ENCODE data around the gene TEX14. TPM values are rescaled to one million over a fixed set of nuclear protein-coding genes. Genes with fewer than 3 reads are reported as not detected.
"Not testable (repeated sequence)": the region's sequence is repeated elsewhere in the genome, so short reads cannot be mapped to it uniquely, and the experiment has no call there.

The TEX14 gene
- total RNA-seq, 1 experiment from 2014 or later: not detected

DNA sequence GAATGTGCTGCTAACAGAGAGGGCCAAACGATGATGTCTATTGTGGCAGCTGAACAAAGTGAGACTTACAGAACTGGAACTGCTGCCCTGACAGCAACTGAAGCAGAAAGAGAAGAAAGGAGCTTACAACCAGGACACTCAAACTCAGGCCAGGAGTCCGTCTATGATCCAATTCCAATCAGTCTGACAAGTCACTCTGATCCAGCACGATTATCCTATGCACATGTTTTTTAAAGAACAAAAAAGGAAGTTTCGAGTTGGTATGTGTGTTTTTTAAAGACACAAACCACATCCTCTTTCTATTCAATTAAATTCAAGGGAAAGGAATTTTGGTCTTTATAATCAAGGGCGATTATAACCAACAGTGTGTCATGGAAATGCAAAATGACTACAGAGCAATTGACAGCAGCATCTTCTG, 135.0 kb downstream of the TEX14 start:
- intact Hi-C loops (cut with micrococcal nuclease): no loop called here
- CTCF ChIA-PET: interaction anchor here (0.6 kb wide), 2 partner anchors 15 to 32 kb away, joined by 3 to 4 read pairs; no protein-coding TSS in a partner anchor
- Mint-ChIP-seq H3K4me1 (ENCODE audit: insufficient read depth, unreplicated experiment) (no peaks in the 10 kb centered on the region), H3K27me3 (ENCODE audit: insufficient read depth, unreplicated experiment) (peaks cover 7% of the 10 kb centered on the region), H3K9me3 (ENCODE audit: unreplicated experiment) (no peaks in the 10 kb centered on the region), H3K27ac (ENCODE audit: low read depth, unreplicated experiment) (no peak overlapping the region), H3K4me3 (ENCODE audit: unreplicated experiment) (no peak overlapping the region), H3K36me3 (ENCODE audit: insufficient read depth, unreplicated experiment) (peaks cover 6% of the 10 kb centered on the region)
- POLR2A ChIA-PET: interaction anchor here (0.6 kb wide), 1 partner anchor 38 kb away, joined by 3 read pairs; no protein-coding TSS in a partner anchor
- TF ChIP-seq, protein P1, sequence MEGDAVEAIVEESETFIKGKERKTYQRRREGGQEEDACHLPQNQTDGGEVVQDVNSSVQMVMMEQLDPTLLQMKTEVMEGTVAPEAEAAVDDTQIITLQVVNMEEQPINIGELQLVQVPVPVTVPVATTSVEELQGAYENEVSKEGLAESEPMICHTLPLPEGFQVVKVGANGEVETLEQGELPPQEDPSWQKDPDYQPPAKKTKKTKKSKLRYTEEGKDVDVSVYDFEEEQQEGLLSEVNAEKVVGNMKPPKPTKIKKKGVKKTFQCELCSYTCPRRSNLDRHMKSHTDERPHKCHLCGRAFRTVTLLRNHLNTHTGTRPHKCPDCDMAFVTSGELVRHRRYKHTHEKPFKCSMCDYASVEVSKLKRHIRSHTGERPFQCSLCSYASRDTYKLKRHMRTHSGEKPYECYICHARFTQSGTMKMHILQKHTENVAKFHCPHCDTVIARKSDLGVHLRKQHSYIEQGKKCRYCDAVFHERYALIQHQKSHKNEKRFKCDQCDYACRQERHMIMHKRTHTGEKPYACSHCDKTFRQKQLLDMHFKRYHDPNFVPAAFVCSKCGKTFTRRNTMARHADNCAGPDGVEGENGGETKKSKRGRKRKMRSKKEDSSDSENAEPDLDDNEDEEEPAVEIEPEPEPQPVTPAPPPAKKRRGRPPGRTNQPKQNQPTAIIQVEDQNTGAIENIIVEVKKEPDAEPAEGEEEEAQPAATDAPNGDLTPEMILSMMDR (IDR thresholded peaks at IDR 0.05; ENCODE audit: unreplicated experiment): no peak
- BruUV-seq (replicated peaks): no TSS peak
- DNase-seq (ENCODE audit: unreplicated experiment): no peak

DNA sequence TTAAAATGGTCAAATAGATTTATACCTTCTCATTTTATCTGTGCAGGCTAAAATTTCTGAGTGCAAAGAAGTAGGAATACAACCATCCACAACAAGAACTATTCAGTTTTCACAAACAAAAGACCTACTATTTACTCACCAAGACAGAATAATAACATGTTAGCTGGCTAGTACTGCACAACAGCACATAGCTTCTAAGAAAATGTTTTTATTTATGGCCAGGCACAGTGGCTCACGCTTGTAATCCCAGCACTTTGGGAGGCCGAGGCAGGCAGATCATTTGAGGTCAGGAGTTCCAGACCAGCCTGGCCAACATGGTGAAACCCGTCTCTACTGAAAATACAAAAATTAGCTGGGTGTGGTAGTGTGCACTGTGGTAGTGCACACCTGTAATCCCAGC, 136.7 kb downstream of the TEX14 start:
- intact Hi-C loops (cut with micrococcal nuclease); H3K4me3 Mint-ChIP-seq (ENCODE audit: unreplicated experiment); DNase-seq (ENCODE audit: unreplicated experiment); POLR2A ChIA-PET; H3K36me3 Mint-ChIP-seq (ENCODE audit: insufficient read depth, unreplicated experiment); H3K9me3 Mint-ChIP-seq (ENCODE audit: unreplicated experiment); H3K27ac Mint-ChIP-seq (ENCODE audit: low read depth, unreplicated experiment); BruUV-seq (replicated peaks); H3K4me1 Mint-ChIP-seq (ENCODE audit: insufficient read depth, unreplicated experiment); H3K27me3 Mint-ChIP-seq (ENCODE audit: insufficient read depth, unreplicated experiment): not testable (repeated sequence)
- CTCF ChIA-PET: interaction anchor here (0.8 kb wide), 2 partner anchors 16 to 22 kb away, joined by 3 read pairs; no protein-coding TSS in a partner anchor

DNA sequence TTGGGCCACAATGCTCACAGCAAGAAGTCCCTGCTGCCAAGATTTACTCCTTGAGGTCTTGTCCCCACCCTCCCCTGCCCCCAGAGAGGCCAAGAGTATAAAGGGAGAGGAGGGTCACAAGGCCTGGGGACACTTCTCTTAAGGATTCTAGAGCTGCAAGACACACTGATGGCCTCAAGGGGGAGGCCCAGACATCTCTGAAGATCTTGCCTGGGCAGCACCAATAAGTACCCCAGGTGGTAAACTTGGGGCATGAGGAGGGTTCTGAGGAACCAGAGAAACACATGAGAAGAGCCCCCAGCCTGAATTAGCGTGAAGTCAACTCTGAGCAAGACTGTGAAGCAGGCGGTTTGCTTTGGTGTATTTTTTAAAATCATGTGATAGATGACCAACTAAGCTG, 150.6 kb downstream of the TEX14 start:
- ChIA-PET POLR2A (interaction anchor here (1.5 kb wide), 1 partner anchor 91 kb away, joined by 5 read pairs; no protein-coding TSS in a partner anchor), CTCF (interaction anchor here (0.7 to 1.7 kb wide), 6 partner anchors 16 to 90 kb away, joined by 3 to 10 read pairs (median 4); no protein-coding TSS in a partner anchor)
- DNase-seq (ENCODE audit: unreplicated experiment): peak; percentile 24
- no peaks in the 10 kb centered on the region for H3K4me1 Mint-ChIP-seq (ENCODE audit: insufficient read depth, unreplicated experiment)
- TF ChIP-seq, protein P1 (IDR thresholded peaks at IDR 0.05; ENCODE audit: unreplicated experiment): peak; percentile 17
- no TSS peak for BruUV-seq (replicated peaks)
- no peaks in the 10 kb centered on the region for H3K36me3 Mint-ChIP-seq (ENCODE audit: insufficient read depth, unreplicated experiment)
- intact Hi-C loops (cut with micrococcal nuclease): no loop called here
- H3K27me3 Mint-ChIP-seq (ENCODE audit: insufficient read depth, unreplicated experiment): no peaks in the 10 kb centered on the region
- no peak overlapping the region for H3K4me3 Mint-ChIP-seq (ENCODE audit: unreplicated experiment)
- H3K9me3 Mint-ChIP-seq (ENCODE audit: unreplicated experiment): no peaks in the 10 kb centered on the region
- no peak overlapping the region for H3K27ac Mint-ChIP-seq (ENCODE audit: low read depth, unreplicated experiment)

DNA sequence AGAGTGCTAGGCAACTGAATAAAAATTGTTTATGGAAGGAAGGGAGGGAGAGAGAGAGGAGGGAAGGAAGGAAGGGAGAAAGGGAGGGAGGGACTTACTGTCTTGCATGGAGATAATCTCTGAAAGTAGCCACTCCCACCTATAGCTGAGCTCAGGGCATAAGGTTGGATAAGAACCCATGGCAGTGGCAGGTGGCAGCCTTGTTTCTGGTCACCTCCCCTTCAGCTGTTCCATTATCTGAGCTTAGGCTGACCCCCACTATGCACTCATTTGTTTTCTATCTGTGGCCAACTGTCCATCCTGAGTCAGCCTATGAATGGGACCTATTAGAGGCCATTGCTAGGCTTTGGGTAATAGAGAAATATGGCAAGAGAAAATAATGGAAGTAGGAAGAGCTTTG, 152.1 kb downstream of the TEX14 start:
- no peaks in the 10 kb centered on the region for H3K27me3 Mint-ChIP-seq (ENCODE audit: insufficient read depth, unreplicated experiment)
- no peaks in the 10 kb centered on the region for H3K9me3 Mint-ChIP-seq (ENCODE audit: unreplicated experiment)
- ChIA-PET POLR2A (interaction anchor here (1.0 kb wide), 1 partner anchor 13 kb away, joined by 3 read pairs; no protein-coding TSS in a partner anchor), CTCF (interaction anchor here (1.4 to 1.7 kb wide), 2 partner anchors 13 to 35 kb away, joined by 5 to 10 read pairs; no protein-coding TSS in a partner anchor)
- H3K4me3 Mint-ChIP-seq (ENCODE audit: unreplicated experiment): no peak overlapping the region
- H3K4me1 Mint-ChIP-seq (ENCODE audit: insufficient read depth, unreplicated experiment): peaks cover 14% of the 10 kb centered on the region
- H3K27ac Mint-ChIP-seq (ENCODE audit: low read depth, unreplicated experiment): no peak overlapping the region
- TF ChIP-seq, protein P1 (IDR thresholded peaks at IDR 0.05; ENCODE audit: unreplicated experiment): no peak
- DNase-seq (ENCODE audit: unreplicated experiment): no peak
- H3K36me3 Mint-ChIP-seq (ENCODE audit: insufficient read depth, unreplicated experiment): no peaks in the 10 kb centered on the region
- BruUV-seq (replicated peaks): no TSS peak
- intact Hi-C loops (cut with micrococcal nuclease): no loop called here
